IMR-90 (cell line): ENCODE results near the gene PCCB. TPM values are rescaled to one million over a fixed set of nuclear protein-coding genes. Genes with fewer than 3 reads are reported as not detected.

ENCODE experiments used
- ATAC-seq: fragments of 200-7000 bp; cut with Tn5 transposase; 2 replicates; pipeline ENCODE4 v1.9.1; 2020; ENCODE audit warnings: low read depth, mild to moderate bottlenecking, moderate library complexity
- BruUV-seq: library from RNA; stranded (reverse); fragments of 400-500 nt; replicated peaks from 2 replicates; lab custom pipeline; 2021; lab: Mats Ljungman, UMichigan
- CTCF ChIA-PET: fragments of 300-600 bp; formaldehyde crosslinking; extraction: SDS; loops from one replicate; lab custom pipeline; 2021; ENCODE audit warnings: antibody characterized with exemption; lab: Yijun Ruan, JAX
- POLR2A ChIA-PET: fragments of 300-600 bp; sonication (Branson Sonifier 250); formaldehyde crosslinking; loops from one replicate; lab custom pipeline; 2022; ENCODE audit warnings: antibody characterized with exemption; ENCODE audit not compliant: unreplicated experiment; lab: Charles Lee
- DNase-seq: peaks from one replicate; pipeline ENCODE4 v3.0.0; 2013
- H2AFZ ChIP-seq: replicated peaks from 2 replicates; pipeline ENCODE3; 2013; ENCODE audit warnings: low read length, mild to moderate bottlenecking; ENCODE audit not compliant: poor library complexity
- H2AK5ac ChIP-seq: 2 replicates; pipeline ENCODE4 v1.6.1; 2013; ENCODE audit warnings: low read depth, low read length, inconsistent platforms
- H2AK9ac ChIP-seq: replicated peaks from 2 replicates; pipeline ENCODE3; 2013; ENCODE audit warnings: mild to moderate bottlenecking, low read depth, low read length, moderate library complexity; ENCODE audit not compliant: poor library complexity
- H2BK120ac ChIP-seq: 2 replicates; pipeline ENCODE4 v1.6.1; 2013; ENCODE audit warnings: low read depth, low read length, inconsistent platforms
- H2BK15ac ChIP-seq: 3 replicates; pipeline ENCODE4 v1.6.1; 2013; ENCODE audit warnings: low read depth, low read length, inconsistent platforms
- H2BK20ac ChIP-seq: 2 replicates; pipeline ENCODE4 v1.6.1; 2013; ENCODE audit warnings: low read depth, mild to moderate bottlenecking, inconsistent platforms, low read length, moderate library complexity
- H2BK5ac ChIP-seq: 2 replicates; pipeline ENCODE4 v1.6.1; 2013; ENCODE audit warnings: mild to moderate bottlenecking, low read depth, low read length, inconsistent platforms; ENCODE audit not compliant: poor library complexity, severe bottlenecking
- H3K14ac ChIP-seq: replicated peaks from 2 replicates; pipeline ENCODE4 v1.6.1; 2013; ENCODE audit warnings: low read depth, low read length, inconsistent platforms
- H3K18ac ChIP-seq: 2 replicates; pipeline ENCODE4 v1.6.1; 2013; ENCODE audit warnings: low read depth, low read length, control low read depth
- H3K23ac ChIP-seq: 2 replicates; pipeline ENCODE4 v1.6.1; 2013; ENCODE audit warnings: low read depth, low read length, inconsistent platforms
- H3K27ac ChIP-seq: 2 replicates; pipeline ENCODE4 v1.5.1; 2013; ENCODE audit warnings: mild to moderate bottlenecking, control low read depth, low read length; ENCODE audit not compliant: insufficient read depth
- H3K27me3 ChIP-seq: 2 replicates; pipeline ENCODE4 v1.6.1; 2013; ENCODE audit warnings: low read length; ENCODE audit not compliant: control insufficient read depth, insufficient read depth
- H3K36me3 ChIP-seq: 2 replicates; pipeline ENCODE4 v1.6.1; 2013; ENCODE audit warnings: low read length, mixed read lengths; ENCODE audit not compliant: control insufficient read depth, insufficient read depth
- H3K4ac ChIP-seq: 2 replicates; pipeline ENCODE4 v1.6.1; 2013; ENCODE audit warnings: low read depth, low read length, inconsistent platforms
- H3K4me1 ChIP-seq: 2 replicates; pipeline ENCODE4 v1.6.1; 2013; ENCODE audit warnings: low read length, mixed read lengths; ENCODE audit not compliant: control insufficient read depth, insufficient read depth
- H3K4me2 ChIP-seq: 2 replicates; pipeline ENCODE4 v1.6.1; 2013; ENCODE audit warnings: low read depth, mild to moderate bottlenecking, control low read depth, low read length, moderate library complexity
- H3K4me3 ChIP-seq: 2 replicates; pipeline ENCODE4 v1.5.1; 2013; ENCODE audit warnings: low read depth, mild to moderate bottlenecking, control low read depth, low read length, moderate library complexity; ENCODE audit not compliant: insufficient read depth
- H3K56ac ChIP-seq: 2 replicates; pipeline ENCODE4 v1.6.1; 2013; ENCODE audit warnings: low read length, inconsistent platforms; ENCODE audit not compliant: insufficient read depth; ENCODE audit errors: extremely low read depth
- H3K79me1 ChIP-seq, 2 experiments: 2 replicates each; pipeline ENCODE4 v1.6.1; 2013; ENCODE audit warnings: low read length in 2 of 2, inconsistent platforms in 1 of 2, low read depth in 1 of 2
- H3K9ac ChIP-seq: 2 replicates; pipeline ENCODE4 v1.6.1; 2013; ENCODE audit warnings: low read depth, low read length, control low read depth
- H3K9me1 ChIP-seq: 2 replicates; pipeline ENCODE4 v1.6.1; 2013; ENCODE audit warnings: low read length, inconsistent platforms; ENCODE audit not compliant: insufficient read depth
- H3K9me3 ChIP-seq: 2 replicates; pipeline ENCODE4 v1.6.1; 2013; ENCODE audit warnings: low read length; ENCODE audit not compliant: control insufficient read depth, insufficient read depth
- H4K20me1 ChIP-seq: 2 replicates; pipeline ENCODE4 v1.6.1; 2013; ENCODE audit warnings: low read length, inconsistent platforms; ENCODE audit not compliant: insufficient read depth
- H4K5ac ChIP-seq: 2 replicates; pipeline ENCODE4 v1.6.1; 2013; ENCODE audit warnings: mild to moderate bottlenecking, low read depth, low read length, control low read depth
- H4K8ac ChIP-seq, 2 experiments: 2 replicates each; pipeline ENCODE4 v1.6.1; 2013; ENCODE audit warnings: low read depth in 2 of 2, low read length in 2 of 2, control low read depth in 1 of 2, inconsistent platforms in 1 of 2
- H4K91ac ChIP-seq: 2 replicates; pipeline ENCODE4 v1.6.1; 2013; ENCODE audit warnings: low read depth, low read length, inconsistent platforms; ENCODE audit not compliant: insufficient read depth
- BHLHE40 ChIP-seq: fragments of 150-350 bp; IDR thresholded peaks from 2 replicates; pipeline ENCODE4 v1.6.1; 2016; ENCODE audit warnings: mild to moderate bottlenecking, low read depth, low read length
- FOS ChIP-seq: fragments of 150-350 bp; IDR thresholded peaks from 2 replicates; pipeline ENCODE4 v1.6.1; 2016; ENCODE audit warnings: low read depth, low read length
- MXI1 ChIP-seq: IDR thresholded peaks from 2 replicates; pipeline ENCODE4 v1.6.1; 2012; ENCODE audit warnings: low read depth, mild to moderate bottlenecking, low read length, moderate library complexity, borderline replicate concordance
- POLR2A ChIP-seq: IDR thresholded peaks from 2 replicates; pipeline ENCODE4 v1.6.1; 2012; ENCODE audit warnings: mild to moderate bottlenecking, low read depth, low read length
- RAD21 ChIP-seq: IDR thresholded peaks from 2 replicates; pipeline ENCODE4 v1.6.1; 2012; ENCODE audit warnings: low read length, improper control_type of control experiment
- RCOR1 ChIP-seq: IDR thresholded peaks from 2 replicates; pipeline ENCODE4 v1.6.1; 2012; ENCODE audit warnings: mild to moderate bottlenecking, low read length, improper control_type of control experiment; ENCODE audit not compliant: insufficient replicate concordance
- SMC3 ChIP-seq: fragments of 150-350 bp; IDR thresholded peaks from 2 replicates; pipeline ENCODE4 v1.6.1; 2016; ENCODE audit warnings: low read depth, mild to moderate bottlenecking, antibody characterized with exemption, low read length, moderate library complexity
- WGBS, 2 experiments: methylation state at CpG; one replicate each; pipeline versions ENCODE4 v1.1.5 to v1.1.7; 2013; ENCODE audit warnings: missing lambda C conversion rate in 2 of 2; ENCODE audit not compliant: insufficient read length in 1 of 2; ENCODE audit errors: extremely low coverage in 2 of 2; 5-methylcytosine and 5-hydroxymethylcytosine counted together
- dilution Hi-C: fragments of 300-500 bp; cut with HindIII; formaldehyde crosslinking; loops from one replicate; pipeline ENCODE4 v1.14.3; 2018; ENCODE audit warnings: low sequenced_read_pairs; ENCODE audit not compliant: unreplicated experiment
- in situ Hi-C: fragments of 300-500 bp; cut with MboI; formaldehyde crosslinking; loops from 3 replicates; pipeline ENCODE4 v1.14.3; 2019; ENCODE audit warnings: low sequenced_read_pairs, inconsistent platforms, mixed read lengths
- intact Hi-C: fragments of 100-400 bp; cut with micrococcal nuclease; formaldehyde crosslinking; loops from 2 replicates; pipeline ENCODE4 v1.10.0; 2022
- polyA plus RNA-seq, 3 experiments: library from polyadenylated mRNA; depleted of rRNA; stranded (reverse); fragments of >200 nt; gene quantifications; 2 replicates each; pipeline ENCODE4 v1.2.3, GENCODE V29; 2012; ENCODE audit warnings: low replicate concordance in 1 of 3
- total RNA-seq: library from RNA; depleted of rRNA; stranded (reverse); fragments of >200 nt; gene quantifications from 2 replicates; pipeline ENCODE4 v1.2.3, GENCODE V29; 2012
- TF ChIP-seq, protein P1 (sequence below): conservative IDR thresholded peaks from 2 replicates; pipeline ENCODE4 v1.5.1; 2012; ENCODE audit warnings: mild to moderate bottlenecking, low read depth, low read length, improper control_type of control experiment
- TF ChIP-seq, protein P2 (sequence below): fragments of 150-350 bp; IDR thresholded peaks from 2 replicates; pipeline ENCODE4 v1.6.1; 2017; ENCODE audit warnings: mild to moderate bottlenecking, antibody characterized with exemption, low read length, low read depth

PCCB gene
- total and polyA plus RNA-seq, 2 of the 4 experiments (the other 2 are of a cell fraction): 40.5 to 76.2 TPM

DNA sequence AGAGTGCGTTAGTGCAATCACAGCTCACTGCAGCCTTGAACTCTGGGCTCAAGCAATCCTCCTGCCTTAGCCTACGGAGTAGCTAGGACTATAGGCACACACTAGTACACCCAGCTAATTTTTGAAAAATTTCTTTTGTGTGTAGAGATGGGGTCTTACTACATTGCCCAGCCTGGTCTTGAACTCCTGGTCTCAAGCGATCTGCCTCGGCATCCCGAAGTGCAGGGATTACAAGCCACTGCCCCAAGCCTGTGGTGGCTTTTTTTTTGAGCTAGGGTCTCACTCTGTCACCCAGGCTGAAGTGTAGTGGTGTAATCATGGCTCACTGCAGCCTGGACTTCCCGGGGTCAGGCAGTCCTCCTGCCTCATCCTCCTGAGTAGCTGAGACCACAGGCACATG lies 17.1 kb downstream of the PCCB start:
- H2BK120ac ChIP-seq: peak overlapping the region; percentile 36
- H2BK15ac ChIP-seq: 0 out of 3 replicates have a peak overlapping the region, but pooled peaks have one; percentile 47
- dilution Hi-C loops (no loop called here), intact Hi-C loops (no loop called here), in situ Hi-C loops (no loop called here)
- H3K9ac ChIP-seq: no peak overlapping the region
- peak overlapping the region; percentile 0; the same call in 1 of the 2 replicates for H2BK20ac ChIP-seq
- no peak for DNase-seq
- H3K9me1 ChIP-seq: no peaks in the 10 kb centered on the region
- no peak overlapping the region for H3K14ac ChIP-seq
- no peak overlapping the region for H3K23ac ChIP-seq
- no peak overlapping the region for H2BK5ac ChIP-seq
- WGBS, 2 experiments: no CpG with 5 or more reads among the region's 6 CpGs
- POLR2A ChIA-PET: no interaction called here
- H3K4me3 ChIP-seq: no peak overlapping the region
- no peak overlapping the region for H2AFZ ChIP-seq
- H3K9me3 ChIP-seq: no peaks in the 10 kb centered on the region
- no peak for TF ChIP-seq SMC3
- TF ChIP-seq RAD21: no peak
- TF ChIP-seq RCOR1: no peak
- no peak for TF ChIP-seq MXI1
- TF ChIP-seq FOS: no peak
- TF ChIP-seq, protein P1, sequence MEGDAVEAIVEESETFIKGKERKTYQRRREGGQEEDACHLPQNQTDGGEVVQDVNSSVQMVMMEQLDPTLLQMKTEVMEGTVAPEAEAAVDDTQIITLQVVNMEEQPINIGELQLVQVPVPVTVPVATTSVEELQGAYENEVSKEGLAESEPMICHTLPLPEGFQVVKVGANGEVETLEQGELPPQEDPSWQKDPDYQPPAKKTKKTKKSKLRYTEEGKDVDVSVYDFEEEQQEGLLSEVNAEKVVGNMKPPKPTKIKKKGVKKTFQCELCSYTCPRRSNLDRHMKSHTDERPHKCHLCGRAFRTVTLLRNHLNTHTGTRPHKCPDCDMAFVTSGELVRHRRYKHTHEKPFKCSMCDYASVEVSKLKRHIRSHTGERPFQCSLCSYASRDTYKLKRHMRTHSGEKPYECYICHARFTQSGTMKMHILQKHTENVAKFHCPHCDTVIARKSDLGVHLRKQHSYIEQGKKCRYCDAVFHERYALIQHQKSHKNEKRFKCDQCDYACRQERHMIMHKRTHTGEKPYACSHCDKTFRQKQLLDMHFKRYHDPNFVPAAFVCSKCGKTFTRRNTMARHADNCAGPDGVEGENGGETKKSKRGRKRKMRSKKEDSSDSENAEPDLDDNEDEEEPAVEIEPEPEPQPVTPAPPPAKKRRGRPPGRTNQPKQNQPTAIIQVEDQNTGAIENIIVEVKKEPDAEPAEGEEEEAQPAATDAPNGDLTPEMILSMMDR: no peak
- no peak for TF ChIP-seq BHLHE40
- no peak for TF ChIP-seq POLR2A
- TF ChIP-seq, protein P2, sequence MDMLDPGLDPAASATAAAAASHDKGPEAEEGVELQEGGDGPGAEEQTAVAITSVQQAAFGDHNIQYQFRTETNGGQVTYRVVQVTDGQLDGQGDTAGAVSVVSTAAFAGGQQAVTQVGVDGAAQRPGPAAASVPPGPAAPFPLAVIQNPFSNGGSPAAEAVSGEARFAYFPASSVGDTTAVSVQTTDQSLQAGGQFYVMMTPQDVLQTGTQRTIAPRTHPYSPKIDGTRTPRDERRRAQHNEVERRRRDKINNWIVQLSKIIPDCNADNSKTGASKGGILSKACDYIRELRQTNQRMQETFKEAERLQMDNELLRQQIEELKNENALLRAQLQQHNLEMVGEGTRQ: no peak
- H2AK9ac ChIP-seq: no peak overlapping the region
- peak overlapping the region in 1 of 2 experiments; percentile 65; a peak in 2 of 4 replicates for H4K8ac ChIP-seq
- H3K36me3 ChIP-seq: peaks cover 3% of the 10 kb centered on the region; the same call in 1 of the 2 replicates
- CTCF ChIA-PET: no interaction called here
- peaks cover 3% of the 10 kb centered on the region; the same call in 1 of the 2 replicates for H3K4me1 ChIP-seq
- H4K5ac ChIP-seq: no peak overlapping the region
- H3K79me1 ChIP-seq: peaks cover 6 to 8% of the 10 kb centered on the region in 2 experiments; a peak in 3 of 4 replicates
- H3K56ac ChIP-seq: no peak overlapping the region
- no peak overlapping the region for H4K91ac ChIP-seq
- ATAC-seq: no peak
- no peaks in the 10 kb centered on the region for H4K20me1 ChIP-seq
- H3K27me3 ChIP-seq: no peaks in the 10 kb centered on the region
- no peak overlapping the region; the same call in 1 of the 2 replicates for H3K18ac ChIP-seq
- peak overlapping the region; percentile 16; the same call in 1 of the 2 replicates for H3K4ac ChIP-seq
- H3K27ac ChIP-seq: no peak overlapping the region
- no TSS peak for BruUV-seq
- no peak overlapping the region for H3K4me2 ChIP-seq
- peak overlapping the region; percentile 13; the same call in 1 of the 2 replicates for H2AK5ac ChIP-seq
